Measurements from ENCODE around the gene SEMA5B.

Gene SEMA5B

DNA sequence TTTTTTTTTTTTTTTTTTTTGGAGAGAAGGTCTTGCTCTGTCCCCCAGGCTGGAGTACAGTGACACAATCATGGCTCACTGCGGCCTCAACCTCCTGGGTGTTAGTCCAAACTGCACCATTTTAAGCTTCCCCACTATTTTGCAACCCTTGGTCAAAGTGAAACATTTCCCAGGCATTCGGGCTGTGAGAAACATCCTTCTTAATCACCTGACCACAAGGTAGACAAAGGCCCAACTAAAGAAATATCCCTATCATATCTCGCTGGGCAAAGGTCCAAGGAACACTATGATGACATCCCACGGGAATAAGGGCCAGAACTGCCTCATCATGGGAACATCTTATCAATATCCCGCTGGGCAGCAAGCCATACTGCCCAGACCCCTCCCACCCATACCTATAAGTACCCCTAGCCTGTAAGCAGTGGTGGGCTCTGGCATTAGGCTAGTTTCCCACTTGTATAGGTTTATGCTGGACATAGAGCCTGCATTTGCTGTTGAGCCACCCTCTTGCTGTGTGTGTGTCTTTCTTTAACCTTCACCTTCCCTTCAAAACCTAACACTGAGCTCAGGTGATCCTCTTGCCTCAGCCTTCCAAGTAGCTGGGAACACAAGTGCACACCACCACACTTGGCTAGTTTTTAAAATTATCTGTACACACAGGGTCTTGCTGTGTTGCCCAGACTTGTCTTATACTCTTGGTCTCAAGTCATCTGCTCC lies 95.2 kb downstream of the SEMA5B start:
- Histone ChIP-seq H3K4me3 (ENCODE audit: low read length) (no peak overlapping the region), H3K27me3 (replicated peaks; ENCODE audit: insufficient read depth, low read length) (no peaks in the 10 kb centered on the region), H3F3A (ENCODE audit: insufficient read depth, low read length) (no peaks in the 10 kb centered on the region), H3K27ac (ENCODE audit: low read length) (no peak overlapping the region), H3K79me2 (ENCODE audit: low read length) (no peaks in the 10 kb centered on the region), H4K20me1 (ENCODE audit: insufficient read depth, low read length) (no peaks in the 10 kb centered on the region), H3K9me2 (replicated peaks; ENCODE audit: insufficient read depth, low read length) (no peaks in the 10 kb centered on the region), H3K9me3 (replicated peaks; ENCODE audit: insufficient read depth, low read length) (no peaks in the 10 kb centered on the region), H3K36me3 (replicated peaks; ENCODE audit: insufficient read depth, low read length) (no peaks in the 10 kb centered on the region), H3K4me2 (ENCODE audit: low read depth, low read length) (no peak overlapping the region), H3K9ac (ENCODE audit: low read length) (no peak overlapping the region), H3K4me1 (ENCODE audit: low read length) (no peaks in the 10 kb centered on the region), H2AFZ (ENCODE audit: low read length) (no peak overlapping the region)
- TF ChIP-seq EZH2phosphoT487 (IDR thresholded peaks at IDR 0.05; ENCODE audit: low read length) = no peak
- TF ChIP-seq EZH2 (optimal IDR thresholded peaks at IDR 0.05; ENCODE audit: low read depth, low read length) = no peak
- TF ChIP-seq, protein P1, sequence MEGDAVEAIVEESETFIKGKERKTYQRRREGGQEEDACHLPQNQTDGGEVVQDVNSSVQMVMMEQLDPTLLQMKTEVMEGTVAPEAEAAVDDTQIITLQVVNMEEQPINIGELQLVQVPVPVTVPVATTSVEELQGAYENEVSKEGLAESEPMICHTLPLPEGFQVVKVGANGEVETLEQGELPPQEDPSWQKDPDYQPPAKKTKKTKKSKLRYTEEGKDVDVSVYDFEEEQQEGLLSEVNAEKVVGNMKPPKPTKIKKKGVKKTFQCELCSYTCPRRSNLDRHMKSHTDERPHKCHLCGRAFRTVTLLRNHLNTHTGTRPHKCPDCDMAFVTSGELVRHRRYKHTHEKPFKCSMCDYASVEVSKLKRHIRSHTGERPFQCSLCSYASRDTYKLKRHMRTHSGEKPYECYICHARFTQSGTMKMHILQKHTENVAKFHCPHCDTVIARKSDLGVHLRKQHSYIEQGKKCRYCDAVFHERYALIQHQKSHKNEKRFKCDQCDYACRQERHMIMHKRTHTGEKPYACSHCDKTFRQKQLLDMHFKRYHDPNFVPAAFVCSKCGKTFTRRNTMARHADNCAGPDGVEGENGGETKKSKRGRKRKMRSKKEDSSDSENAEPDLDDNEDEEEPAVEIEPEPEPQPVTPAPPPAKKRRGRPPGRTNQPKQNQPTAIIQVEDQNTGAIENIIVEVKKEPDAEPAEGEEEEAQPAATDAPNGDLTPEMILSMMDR (IDR thresholded peaks at IDR 0.05; ENCODE audit: low read length) = no peak
- DNase-seq = no peak

DNA sequence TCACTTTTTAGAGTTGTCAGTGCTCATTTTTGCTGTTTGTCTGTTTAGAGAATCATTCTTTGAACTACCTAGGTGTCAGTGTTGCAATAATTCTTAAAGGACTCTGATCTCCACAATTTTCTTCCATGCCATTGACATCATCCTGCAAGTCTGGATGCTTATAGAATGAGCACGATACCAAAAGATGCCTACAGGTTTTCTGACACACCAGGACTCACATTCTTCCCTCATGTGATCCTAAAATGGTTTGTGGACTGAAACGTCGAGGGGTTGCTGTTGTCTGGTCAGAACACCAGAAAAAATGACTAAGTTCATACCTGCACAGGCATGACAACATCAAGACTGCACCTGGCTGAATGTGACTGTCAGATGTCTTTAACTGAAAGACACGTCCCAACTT lies 95.9 kb downstream of the SEMA5B start:
- Histone ChIP-seq H3K79me2 (ENCODE audit: low read length) (no peaks in the 10 kb centered on the region), H4K20me1 (ENCODE audit: insufficient read depth, low read length) (no peaks in the 10 kb centered on the region), H3K9ac (ENCODE audit: low read length) (no peak overlapping the region), H3K27me3 (replicated peaks; ENCODE audit: insufficient read depth, low read length) (no peaks in the 10 kb centered on the region), H3K36me3 (replicated peaks; ENCODE audit: insufficient read depth, low read length) (no peaks in the 10 kb centered on the region), H2AFZ (ENCODE audit: low read length) (no peak overlapping the region), H3K4me2 (ENCODE audit: low read depth, low read length) (no peak overlapping the region), H3K4me3 (ENCODE audit: low read length) (no peak overlapping the region), H3K9me2 (replicated peaks; ENCODE audit: insufficient read depth, low read length) (no peaks in the 10 kb centered on the region), H3F3A (ENCODE audit: insufficient read depth, low read length) (no peaks in the 10 kb centered on the region), H3K27ac (ENCODE audit: low read length) (no peak overlapping the region), H3K4me1 (ENCODE audit: low read length) (no peaks in the 10 kb centered on the region), H3K9me3 (replicated peaks; ENCODE audit: insufficient read depth, low read length) (no peaks in the 10 kb centered on the region)
- TF ChIP-seq, protein P1 (IDR thresholded peaks at IDR 0.05; ENCODE audit: low read length) = no peak
- TF ChIP-seq EZH2 (optimal IDR thresholded peaks at IDR 0.05; ENCODE audit: low read depth, low read length) (no peak), EZH2phosphoT487 (IDR thresholded peaks at IDR 0.05; ENCODE audit: low read length) (no peak)
- no peak for DNase-seq

DNA sequence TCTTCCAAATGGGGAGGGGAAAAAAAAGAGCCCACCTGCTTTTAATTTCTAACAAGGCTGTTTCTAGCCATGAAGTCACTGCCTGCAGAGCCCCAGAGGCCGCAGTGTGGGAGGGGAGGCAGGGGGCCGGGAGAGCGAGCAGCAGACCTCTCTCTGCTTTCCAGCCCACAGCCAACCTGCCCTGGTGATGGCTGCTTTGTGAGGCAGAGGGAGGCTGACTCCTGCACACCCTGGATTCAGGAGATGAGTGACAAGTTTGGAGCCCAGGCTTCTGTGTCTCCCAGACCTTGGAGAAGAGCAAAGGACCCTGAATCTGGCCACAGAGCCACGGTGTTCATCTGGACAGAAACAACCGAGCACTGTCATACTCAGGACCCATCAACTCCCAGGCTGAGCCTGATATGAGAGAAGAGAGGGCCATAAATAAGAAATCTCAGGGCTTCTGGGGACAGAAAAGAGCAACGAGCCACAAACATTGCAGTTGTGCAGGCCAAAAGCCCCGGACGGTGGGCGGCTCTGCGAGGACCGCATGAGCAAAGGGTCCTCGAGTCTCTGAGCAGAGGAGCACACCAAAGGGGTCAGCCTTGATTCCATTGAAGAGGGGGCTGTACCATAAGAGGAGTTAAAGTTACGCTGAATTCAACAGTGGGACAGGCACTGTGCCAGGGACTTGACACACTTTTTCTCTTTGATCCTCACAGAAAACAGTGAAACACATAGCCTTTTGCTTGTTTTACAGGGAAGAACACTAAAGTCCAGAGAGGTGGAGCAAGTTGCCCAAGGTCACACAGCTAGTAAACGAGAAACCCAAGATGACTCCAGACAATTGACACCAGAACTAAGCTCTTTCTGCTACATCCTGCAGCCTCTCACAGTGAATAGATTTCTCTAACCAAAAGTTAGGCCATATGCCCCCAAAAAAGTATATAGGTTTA lies 97.2 kb downstream of the SEMA5B start:
- Histone ChIP-seq H3K9me3 (replicated peaks; ENCODE audit: insufficient read depth, low read length) (no peaks in the 10 kb centered on the region), H3K4me2 (ENCODE audit: low read depth, low read length) (no peak overlapping the region), H2AFZ (ENCODE audit: low read length) (no peak overlapping the region), H4K20me1 (ENCODE audit: insufficient read depth, low read length) (no peaks in the 10 kb centered on the region), H3K4me3 (ENCODE audit: low read length) (no peak overlapping the region), H3K79me2 (ENCODE audit: low read length) (no peaks in the 10 kb centered on the region), H3K27ac (ENCODE audit: low read length) (no peak overlapping the region), H3K36me3 (replicated peaks; ENCODE audit: insufficient read depth, low read length) (no peaks in the 10 kb centered on the region), H3F3A (ENCODE audit: insufficient read depth, low read length) (no peaks in the 10 kb centered on the region), H3K4me1 (ENCODE audit: low read length) (no peaks in the 10 kb centered on the region), H3K9me2 (replicated peaks; ENCODE audit: insufficient read depth, low read length) (no peaks in the 10 kb centered on the region), H3K9ac (ENCODE audit: low read length) (no peak overlapping the region), H3K27me3 (replicated peaks; ENCODE audit: insufficient read depth, low read length) (no peaks in the 10 kb centered on the region)
- TF ChIP-seq, protein P1 (IDR thresholded peaks at IDR 0.05; ENCODE audit: low read length) = no peak
- TF ChIP-seq EZH2 (optimal IDR thresholded peaks at IDR 0.05; ENCODE audit: low read depth, low read length) (no peak), EZH2phosphoT487 (IDR thresholded peaks at IDR 0.05; ENCODE audit: low read length) (no peak)
- no peak for DNase-seq

Data from MM.1S (cell line).